HG03469 (cell line): ENCODE results near the gene GOLGA7B.

ENCODE experiments used
- ATAC-seq: cut with Tn5 transposase; IDR thresholded peaks from one replicate; pipeline ENCODE4 v1.9.1; 2021; ENCODE audit warnings: mild to moderate bottlenecking, moderate library complexity, moderate number of reproducible peaks; ENCODE audit not compliant: unreplicated experiment

The GOLGA7B gene

GRCh38 chr10:97892506-97892905 lies 42.9 kb downstream of the GOLGA7B start:
- ATAC-seq = no peak

GRCh38 chr10:97892939-97893338 lies 43.3 kb downstream of the GOLGA7B start:
- ATAC-seq = no peak

DNA sequence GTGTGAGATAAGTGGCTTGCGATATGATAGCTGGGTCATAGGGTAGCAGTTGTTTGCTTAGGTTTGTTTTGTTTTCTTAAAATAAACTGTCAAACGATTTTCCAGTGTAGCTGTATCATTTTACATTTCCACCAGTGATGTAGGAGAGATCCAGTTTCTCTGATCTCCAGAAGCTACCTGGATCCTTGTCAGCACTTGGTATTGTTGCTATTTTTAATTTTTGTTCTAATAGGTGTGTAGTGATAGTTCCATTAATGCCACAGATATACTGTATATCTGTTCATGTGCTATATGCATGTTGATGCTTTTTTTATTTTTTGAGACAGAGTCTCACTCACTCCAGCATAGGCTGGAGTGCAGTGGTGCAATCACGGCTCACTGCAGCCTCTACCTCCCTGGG lies 44.4 kb downstream of the GOLGA7B start:
- no peak for ATAC-seq

GRCh38 chr10:97895084-97895483 lies 45.4 kb downstream of the GOLGA7B start:
- ATAC-seq = no peak

GRCh38 chr10:97895915-97896314 lies 46.3 kb downstream of the GOLGA7B start:
- ATAC-seq = no peak

DNA sequence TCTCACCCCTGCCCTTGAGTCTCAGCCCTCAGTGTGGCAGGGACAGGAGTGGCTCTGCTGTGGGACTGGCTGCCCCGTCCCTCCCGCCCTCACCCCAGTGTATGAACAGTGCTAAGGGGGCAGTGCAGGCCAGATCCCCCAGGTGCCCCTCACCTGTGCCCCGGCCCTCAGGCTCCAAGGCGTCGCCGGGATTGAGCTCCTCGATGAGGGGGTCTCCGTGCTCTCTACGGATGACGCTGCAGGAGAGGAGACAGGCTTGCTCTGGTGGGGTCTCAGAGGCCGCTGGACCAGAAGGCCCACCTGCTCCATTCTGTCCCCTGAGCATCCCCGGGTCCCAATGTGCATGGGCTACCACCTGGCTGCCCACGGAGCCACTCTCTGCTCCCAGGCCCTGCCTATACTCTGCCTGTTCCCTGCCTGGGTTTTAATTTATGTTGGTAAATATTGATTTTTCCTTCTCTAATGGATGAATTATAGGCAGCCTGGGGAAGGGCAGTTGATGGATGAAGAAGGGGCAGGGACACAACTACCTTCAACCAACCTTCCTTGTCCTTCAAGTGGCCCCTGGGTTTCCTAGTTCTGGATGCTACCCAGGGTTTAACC lies 47.2 kb downstream of the GOLGA7B start:
- no peak for ATAC-seq

DNA sequence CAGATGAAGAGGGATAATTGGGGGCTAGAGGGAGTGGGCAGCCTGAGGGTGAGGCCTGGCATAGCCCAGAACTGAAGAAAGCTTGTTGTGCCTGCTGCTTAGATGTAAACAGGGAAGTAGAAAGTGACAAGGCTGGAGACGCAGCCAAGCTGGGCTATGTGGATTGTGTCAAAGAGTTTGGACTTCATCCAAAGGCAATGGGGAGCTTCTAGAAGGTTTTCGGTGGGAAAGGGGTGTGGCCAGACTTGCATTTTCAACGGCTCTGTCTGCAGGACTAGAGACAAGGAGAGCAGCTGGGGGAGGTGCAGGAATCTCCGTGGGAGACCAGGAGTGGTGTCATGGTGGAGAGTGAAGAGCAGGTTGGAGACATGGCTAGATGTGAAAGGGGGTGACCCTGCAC lies 48.8 kb downstream of the GOLGA7B start:
- no peak for ATAC-seq

- no peak for ATAC-seq
Measured at GRCh38 chr10:97901381-97901780, 51.7 kb downstream of the GOLGA7B start.

DNA sequence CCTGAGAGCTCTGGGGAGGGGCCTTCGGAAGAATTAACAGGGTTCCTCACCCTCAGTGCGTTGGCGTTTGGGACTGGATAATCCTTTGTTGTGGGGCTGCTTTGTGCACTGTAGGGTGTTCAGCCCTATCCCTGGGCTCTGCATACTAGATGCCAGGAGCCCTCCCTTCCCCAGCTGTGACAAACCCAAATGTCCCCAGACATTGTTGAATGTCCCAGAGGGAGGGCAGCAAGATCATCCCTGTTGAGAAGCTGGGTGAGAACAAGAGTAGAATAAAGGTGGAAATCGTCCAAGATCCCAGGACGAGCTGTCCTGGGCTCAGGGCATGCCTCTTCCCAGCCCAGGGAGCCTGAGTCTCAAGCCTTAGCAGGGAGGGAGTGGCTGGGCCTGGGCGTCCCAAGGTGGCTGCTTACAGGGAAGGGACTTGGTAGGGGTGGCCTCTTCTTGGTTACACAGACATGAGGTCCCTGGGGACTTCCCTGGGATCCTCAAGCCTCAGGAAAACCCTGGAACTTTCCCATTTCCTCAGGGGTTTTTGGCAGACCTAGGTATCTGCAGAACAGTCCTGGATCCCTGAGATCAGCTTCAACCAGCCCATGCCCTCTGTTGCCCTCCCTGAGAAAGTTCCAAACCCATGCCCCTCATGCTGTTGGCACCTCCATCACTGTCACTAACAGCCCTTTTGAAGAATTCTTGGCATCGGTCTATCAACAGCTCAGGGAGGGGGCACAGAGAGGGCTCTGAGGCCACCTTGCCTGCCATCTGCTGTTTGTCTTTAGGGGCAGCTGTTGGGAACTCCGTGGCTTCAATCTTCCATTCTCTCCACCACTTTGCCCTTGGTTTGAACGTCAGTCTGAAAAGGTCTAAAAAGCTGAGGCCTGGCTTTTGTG lies 53.7 kb downstream of the GOLGA7B start:
- ATAC-seq = no peak

- ATAC-seq = no peak
Measured at GRCh38 chr10:97904018-97904381, 54.4 kb downstream of the GOLGA7B start.

DNA sequence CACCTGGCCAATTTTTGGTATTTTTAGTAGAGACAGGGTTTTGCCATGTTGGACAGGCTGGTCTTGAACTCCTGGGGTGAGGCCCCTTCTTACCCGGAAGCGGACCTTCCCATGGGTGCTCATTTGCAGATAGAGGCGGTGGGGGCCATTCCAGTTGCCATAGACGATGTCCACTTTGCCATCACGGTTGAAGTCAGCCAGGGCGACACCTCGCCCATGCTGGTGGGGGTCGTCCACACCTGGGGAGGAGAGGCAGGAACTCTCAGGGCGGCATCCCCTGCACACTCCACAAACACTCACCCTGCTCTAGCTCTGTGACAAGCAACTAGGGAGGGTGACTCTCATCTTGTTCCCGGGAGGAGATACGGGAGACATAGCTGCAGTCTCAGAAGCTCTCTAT lies 54.9 kb downstream of the GOLGA7B start:
- no peak for ATAC-seq

DNA sequence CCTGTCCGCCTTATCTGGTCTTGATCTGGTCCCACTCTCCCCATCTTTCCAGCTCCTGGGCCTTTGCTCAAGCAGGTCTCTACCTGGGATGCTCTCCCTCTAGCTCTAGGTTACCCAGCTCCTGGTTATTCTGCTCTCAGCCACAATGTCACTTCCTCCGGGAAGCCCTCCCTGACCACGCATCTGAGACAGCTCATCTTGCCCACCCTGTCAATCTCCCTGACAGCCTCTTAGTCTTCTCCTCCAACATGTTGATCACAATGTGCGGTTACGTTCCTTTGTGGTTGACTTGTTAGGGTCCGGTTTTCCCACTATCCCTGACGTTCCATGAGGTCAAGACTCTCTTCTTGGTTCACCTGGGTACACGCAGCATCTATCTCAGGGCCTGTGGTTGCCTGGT lies 55.6 kb downstream of the GOLGA7B start:
- no peak for ATAC-seq

DNA sequence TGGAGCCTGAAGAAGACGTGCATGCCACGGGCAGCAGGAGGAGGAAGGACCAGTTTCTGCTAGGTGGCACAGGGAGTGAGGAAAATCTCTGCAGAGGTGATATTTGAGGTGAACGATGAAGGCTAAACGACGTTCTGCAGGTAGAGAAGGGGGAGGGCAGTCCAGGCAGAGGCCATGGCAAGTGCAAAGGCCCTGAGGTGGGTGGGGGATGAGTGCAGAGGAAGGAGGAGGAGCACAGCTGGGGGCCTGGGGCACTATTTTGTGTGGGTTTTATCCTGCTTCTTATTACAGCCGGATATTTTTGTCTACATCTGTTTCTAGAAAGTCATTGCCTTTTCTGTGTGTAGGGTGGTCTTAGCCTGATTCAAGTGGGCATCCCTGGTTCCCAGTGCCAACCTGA lies 57.6 kb downstream of the GOLGA7B start:
- ATAC-seq = no peak

- ATAC-seq = no peak
Measured at GRCh38 chr10:97907830-97908229, 58.2 kb downstream of the GOLGA7B start.

GRCh38 chr10:97910661-97911060 lies 61.0 kb downstream of the GOLGA7B start:
- ATAC-seq = no peak

GRCh38 chr10:97911217-97911616 lies 61.6 kb downstream of the GOLGA7B start:
- ATAC-seq = no peak

DNA sequence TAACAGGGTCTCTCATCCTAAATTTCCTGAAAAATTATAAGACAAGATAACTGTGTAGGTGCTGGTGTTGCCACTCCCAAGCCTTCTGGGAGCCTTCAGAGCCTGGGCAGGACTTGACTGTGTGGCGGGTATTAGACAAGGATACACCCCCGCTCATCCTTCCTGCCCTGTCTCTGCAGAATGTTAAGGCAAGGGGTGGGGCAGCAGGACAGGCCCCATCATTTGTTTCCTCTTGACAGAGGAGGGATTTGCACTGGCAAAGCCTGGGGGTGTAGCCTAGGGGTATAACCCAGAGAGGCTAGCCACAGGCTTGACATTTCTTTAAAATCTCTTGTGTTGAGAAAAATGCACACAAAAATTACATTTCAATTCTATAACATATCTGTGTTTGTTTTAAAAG lies 63.5 kb downstream of the GOLGA7B start:
- ATAC-seq = no peak

GRCh38 chr10:97913614-97914013 lies 64.0 kb downstream of the GOLGA7B start:
- ATAC-seq = no peak

DNA sequence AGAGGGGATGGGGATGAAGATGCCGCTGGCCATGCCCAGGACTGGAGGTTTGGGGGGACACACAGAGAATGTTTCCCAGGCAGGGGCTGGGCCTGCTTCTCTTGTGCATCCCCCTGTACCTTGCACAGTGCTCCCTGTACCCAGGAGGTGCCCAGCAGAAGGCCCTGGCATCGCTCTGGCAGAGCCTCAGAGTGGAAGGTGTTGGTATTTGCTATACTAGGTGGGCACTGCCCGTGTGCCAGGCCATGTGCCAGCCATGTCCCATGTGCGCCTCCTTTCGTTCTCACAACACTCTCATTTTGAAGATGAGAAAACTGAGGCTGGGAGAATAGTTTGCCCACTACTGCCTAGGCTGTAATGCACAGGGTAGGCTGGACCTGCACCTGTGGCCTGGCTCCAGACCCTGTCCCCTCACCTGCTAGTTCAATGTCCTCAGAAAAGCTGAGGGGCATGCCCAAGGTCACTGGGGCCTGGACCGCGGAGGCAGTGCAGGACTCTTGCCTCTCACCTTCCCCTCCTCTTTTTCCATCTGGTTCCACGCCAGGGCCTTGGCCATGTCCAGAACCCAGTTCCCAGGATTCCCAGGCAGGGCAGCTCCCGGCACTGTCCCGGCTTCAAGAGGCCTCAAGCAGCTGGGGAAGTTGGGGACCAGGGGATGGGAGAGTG lies 64.7 kb downstream of the GOLGA7B start:
- ATAC-seq = no peak

GRCh38 chr10:97914837-97915211 lies 65.2 kb downstream of the GOLGA7B start:
- no peak for ATAC-seq

GRCh38 chr10:97915346-97916131 lies 65.9 kb downstream of the GOLGA7B start:
- no peak for ATAC-seq
